HepG2 (cell line): ENCODE data around the gene DQX1. TPM values are rescaled to one million over a fixed set of nuclear protein-coding genes. Genes with fewer than 3 reads are reported as not detected.

ENCODE experiments used
- CBFB ChIP-seq: sonication (generic); formaldehyde crosslinking; IDR thresholded peaks from 2 replicates; pipeline ENCODE4 v1.4.0; 2020; ENCODE audit warnings: missing genetic modification reagents
- KDM2A ChIP-seq: sonication (generic); formaldehyde crosslinking; IDR thresholded peaks from 2 replicates; pipeline ENCODE4 v1.4.0; 2020; ENCODE audit warnings: low read depth, missing genetic modification reagents, borderline replicate concordance
- NBN ChIP-seq: fragments of 450-650 bp; conservative IDR thresholded peaks from 2 replicates; pipeline ENCODE4 v1.6.1; 2017
- NFE2 ChIP-seq: sonication (generic); formaldehyde crosslinking; IDR thresholded peaks from 2 replicates; pipeline ENCODE4 v1.4.0; 2020; ENCODE audit warnings: missing genetic modification reagents
- NFYB ChIP-seq: sonication (generic); formaldehyde crosslinking; IDR thresholded peaks from 2 replicates; pipeline ENCODE4 v1.4.0; 2020; ENCODE audit warnings: missing genetic modification reagents
- NRL ChIP-seq: sonication (generic); formaldehyde crosslinking; IDR thresholded peaks from 2 replicates; pipeline ENCODE4 v1.5.0; 2020; ENCODE audit warnings: missing genetic modification reagents, mild to moderate bottlenecking, moderate library complexity, borderline replicate concordance
- REPIN1 ChIP-seq: sonication (generic); formaldehyde crosslinking; IDR thresholded peaks from 2 replicates; pipeline ENCODE4 v1.8.0; 2022; ENCODE audit warnings: missing genetic modification reagents, low read depth, mild to moderate bottlenecking, borderline replicate concordance
- SAFB2 ChIP-seq: sonication (generic); formaldehyde crosslinking; IDR thresholded peaks from 2 replicates; pipeline ENCODE4 v1.5.1; 2020; ENCODE audit warnings: missing genetic modification reagents, low read depth, mild to moderate bottlenecking, borderline replicate concordance
- SIN3A ChIP-seq: IDR thresholded peaks from 2 replicates; pipeline ENCODE4 v1.6.1; 2011; ENCODE audit warnings: low read depth, mild to moderate bottlenecking, control low read depth, low read length, borderline replicate concordance
- TBL1XR1 ChIP-seq: fragments of 150-350 bp; IDR thresholded peaks from 2 replicates; pipeline ENCODE4 v1.6.1; 2014; ENCODE audit warnings: borderline replicate concordance, low read length; ENCODE audit not compliant: partially characterized antibody
- ZNF160 ChIP-seq: sonication (generic); formaldehyde crosslinking; IDR thresholded peaks from 2 replicates; pipeline ENCODE4 v1.8.0; 2022; ENCODE audit warnings: mild to moderate bottlenecking, inconsistent platforms, missing genetic modification reagents
- ZNF17 ChIP-seq: sonication (generic); formaldehyde crosslinking; IDR thresholded peaks from 2 replicates; pipeline ENCODE4 v1.5.0; 2020; ENCODE audit warnings: mild to moderate bottlenecking, missing genetic modification reagents
- ZNF660 ChIP-seq: sonication (generic); formaldehyde crosslinking; IDR thresholded peaks from 2 replicates; pipeline ENCODE4 v1.5.1; 2020; ENCODE audit warnings: mild to moderate bottlenecking, low read depth, missing genetic modification reagents, borderline replicate concordance
- ZNF772 ChIP-seq: sonication (generic); formaldehyde crosslinking; IDR thresholded peaks from 2 replicates; pipeline ENCODE4 v1.5.0; 2020; ENCODE audit warnings: mild to moderate bottlenecking, missing genetic modification reagents
- ZSCAN22 ChIP-seq: sonication (generic); formaldehyde crosslinking; IDR thresholded peaks from 2 replicates; pipeline ENCODE4 v1.4.0; 2020; ENCODE audit warnings: mild to moderate bottlenecking, missing genetic modification reagents
- polyA plus RNA-seq, 8 experiments: library from polyadenylated mRNA; depleted of rRNA in 3 of 8; stranded (reverse) in 7 of 8; unstranded in 1 of 8; fragments of >200 nt; fragmentation: Illumina TruSeq in 4 of 8; extraction: Trizol in 4 of 8; gene quantifications; 2 replicates each; pipeline versions ENCODE4 v1.2.1 to v1.2.3, GENCODE V29; 2011 to 2016; ENCODE audit warnings: low read depth in 4 of 8, missing spikeins in 1 of 8, mixed read lengths in 1 of 8; ENCODE audit not compliant: insufficient read depth in 1 of 8
- total RNA-seq, 5 experiments: library from RNA; depleted of rRNA; stranded (reverse); fragments of >200 nt; fragmentation: Illumina TruSeq; extraction: Trizol; gene quantifications; 2 replicates each; pipeline ENCODE4 v1.2.3, GENCODE V29; 2016; ENCODE audit warnings: low read depth in 1 of 5
- TF ChIP-seq, protein P1 (sequence below): sonication (generic); formaldehyde crosslinking; IDR thresholded peaks from 2 replicates; pipeline ENCODE4 v1.4.0; 2020; ENCODE audit warnings: missing genetic modification reagents, low read depth, mild to moderate bottlenecking, borderline replicate concordance
- TF ChIP-seq, protein P2 (sequence below): sonication (generic); formaldehyde crosslinking; IDR thresholded peaks from 2 replicates; pipeline ENCODE4 v1.5.1; 2020; ENCODE audit warnings: mild to moderate bottlenecking, missing genetic modification reagents
- TF ChIP-seq, protein P3 (sequence below): IDR thresholded peaks from 2 replicates; pipeline ENCODE4 v1.6.1; 2016; ENCODE audit warnings: missing biosample characterization, missing genetic modification reagents, low read depth
- TF ChIP-seq, protein P4 (sequence below): IDR thresholded peaks from 2 replicates; pipeline ENCODE4 v1.6.1; 2016; ENCODE audit warnings: mild to moderate bottlenecking, missing biosample characterization, missing genetic modification reagents
- TF ChIP-seq, protein P5 (sequence below): sonication (generic); formaldehyde crosslinking; IDR thresholded peaks from 2 replicates; pipeline ENCODE4 v1.8.0; 2022; ENCODE audit warnings: missing genetic modification reagents, mild to moderate bottlenecking, moderate library complexity, borderline replicate concordance

The DQX1 gene
- total and polyA plus RNA-seq, 2 of the 13 experiments (the other 11 are each of a cell fraction or from before 2014, with no cell fraction given): 27.6 to 89.8 TPM

DNA sequence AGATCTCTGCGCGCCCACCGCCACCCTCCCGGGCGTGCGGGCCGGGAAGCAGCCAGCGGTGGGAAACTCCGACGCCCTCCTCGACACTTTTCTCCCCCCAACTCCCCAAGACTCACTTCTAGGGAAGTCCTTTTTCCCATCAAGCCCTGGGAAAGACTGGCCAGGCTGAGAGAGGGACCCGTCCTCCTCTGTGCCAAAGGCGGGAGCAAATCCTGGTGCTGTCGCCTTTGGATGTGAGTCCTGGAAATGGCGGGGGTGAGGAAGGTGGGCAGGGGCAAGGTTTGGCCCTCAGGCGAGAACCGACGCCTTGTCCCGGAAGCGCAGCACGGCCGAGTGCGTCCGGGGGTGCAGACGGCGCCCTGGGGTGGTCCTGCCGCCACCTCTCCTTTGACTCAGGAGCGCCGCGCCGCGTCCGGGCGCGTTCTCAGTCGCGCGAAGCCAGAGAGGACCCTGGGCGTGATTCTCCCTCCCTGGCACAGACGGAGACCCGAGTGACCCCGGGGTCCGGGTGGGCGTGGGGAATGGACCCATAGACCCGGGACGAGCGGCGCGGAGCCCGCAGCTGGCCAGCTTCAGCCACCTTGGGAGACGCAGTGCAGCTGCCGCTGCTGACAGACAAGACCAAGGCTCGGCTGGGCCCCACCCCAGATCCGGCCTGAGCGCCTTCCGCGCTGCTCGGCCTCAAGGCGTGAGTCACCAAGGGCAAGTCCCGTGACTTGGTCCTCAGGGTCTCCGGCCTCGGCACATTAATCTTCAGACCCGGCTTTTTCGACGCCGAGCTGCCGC is 23.1 kb downstream of the DQX1 start (continued):
- TF ChIP-seq ZSCAN22 (CRISPR knock-in tag) (peak; percentile 24; the same call in 1 of the 2 replicates), REPIN1 (peak; percentile 60), ZNF772 (peak; percentile 78; the same call in 1 of the 2 replicates), SIN3A (peak; percentile 26; the same call in 1 of the 2 replicates), ZNF17 (CRISPR knock-in tag) (no peak), NFE2 (CRISPR knock-in tag) (no peak), KDM2A (peak; percentile 75), NRL (CRISPR knock-in tag) (peak; percentile 84), NFYB (CRISPR knock-in tag) (no peak; the same call in 1 of the 2 replicates), TBL1XR1 (no peak), NBN (no peak), CBFB (CRISPR knock-in tag) (peak; percentile 57; the same call in 1 of the 2 replicates), ZNF660 (no peak; the same call in 1 of the 2 replicates), ZNF160 (CRISPR knock-in tag) (peak; percentile 73), SAFB2 (CRISPR knock-in tag) (0 out of 2 replicates have a peak, but pooled peaks have one; percentile 80)
- TF ChIP-seq, protein P1, sequence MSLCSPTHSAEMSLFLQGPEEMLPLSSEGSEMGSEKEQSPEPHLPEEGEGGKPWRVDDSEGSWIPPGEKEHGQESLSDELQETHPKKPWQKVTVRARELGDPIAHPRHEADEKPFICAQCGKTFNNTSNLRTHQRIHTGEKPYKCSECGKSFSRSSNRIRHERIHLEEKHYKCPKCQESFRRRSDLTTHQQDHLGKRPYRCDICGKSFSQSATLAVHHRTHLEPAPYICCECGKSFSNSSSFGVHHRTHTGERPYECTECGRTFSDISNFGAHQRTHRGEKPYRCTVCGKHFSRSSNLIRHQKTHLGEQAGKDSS (CRISPR knock-in tag): peak; percentile 76; the same call in 1 of the 2 replicates
- TF ChIP-seq, protein P2, sequence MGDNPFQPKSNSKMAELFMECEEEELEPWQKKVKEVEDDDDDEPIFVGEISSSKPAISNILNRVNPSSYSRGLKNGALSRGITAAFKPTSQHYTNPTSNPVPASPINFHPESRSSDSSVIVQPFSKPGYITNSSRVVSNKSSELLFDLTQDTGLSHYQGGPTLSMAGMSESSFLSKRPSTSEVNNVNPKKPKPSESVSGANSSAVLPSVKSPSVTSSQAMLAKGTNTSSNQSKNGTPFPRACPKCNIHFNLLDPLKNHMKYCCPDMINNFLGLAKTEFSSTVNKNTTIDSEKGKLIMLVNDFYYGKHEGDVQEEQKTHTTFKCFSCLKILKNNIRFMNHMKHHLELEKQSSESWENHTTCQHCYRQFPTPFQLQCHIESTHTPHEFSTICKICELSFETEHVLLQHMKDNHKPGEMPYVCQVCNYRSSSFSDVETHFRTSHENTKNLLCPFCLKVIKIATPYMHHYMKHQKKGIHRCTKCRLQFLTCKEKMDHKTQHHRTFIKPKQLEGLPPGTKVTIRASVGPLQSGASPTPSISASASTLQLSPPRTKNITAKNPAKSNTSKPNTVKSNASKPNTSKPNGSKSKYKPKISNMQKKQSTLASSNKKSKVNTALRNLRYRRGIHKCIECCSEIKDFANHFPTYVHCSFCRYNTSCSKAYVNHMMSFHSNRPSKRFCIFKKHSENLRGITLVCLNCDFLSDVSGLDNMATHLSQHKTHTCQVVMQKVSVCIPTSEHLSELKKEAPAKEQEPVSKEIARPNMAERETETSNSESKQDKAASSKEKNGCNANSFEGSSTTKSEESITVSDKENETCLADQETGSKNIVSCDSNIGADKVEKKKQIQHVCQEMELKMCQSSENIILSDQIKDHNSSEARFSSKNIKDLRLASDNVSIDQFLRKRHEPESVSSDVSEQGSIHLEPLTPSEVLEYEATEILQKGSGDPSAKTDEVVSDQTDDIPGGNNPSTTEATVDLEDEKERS: peak; percentile 79; the same call in 1 of the 2 replicates
- TF ChIP-seq, protein P3, sequence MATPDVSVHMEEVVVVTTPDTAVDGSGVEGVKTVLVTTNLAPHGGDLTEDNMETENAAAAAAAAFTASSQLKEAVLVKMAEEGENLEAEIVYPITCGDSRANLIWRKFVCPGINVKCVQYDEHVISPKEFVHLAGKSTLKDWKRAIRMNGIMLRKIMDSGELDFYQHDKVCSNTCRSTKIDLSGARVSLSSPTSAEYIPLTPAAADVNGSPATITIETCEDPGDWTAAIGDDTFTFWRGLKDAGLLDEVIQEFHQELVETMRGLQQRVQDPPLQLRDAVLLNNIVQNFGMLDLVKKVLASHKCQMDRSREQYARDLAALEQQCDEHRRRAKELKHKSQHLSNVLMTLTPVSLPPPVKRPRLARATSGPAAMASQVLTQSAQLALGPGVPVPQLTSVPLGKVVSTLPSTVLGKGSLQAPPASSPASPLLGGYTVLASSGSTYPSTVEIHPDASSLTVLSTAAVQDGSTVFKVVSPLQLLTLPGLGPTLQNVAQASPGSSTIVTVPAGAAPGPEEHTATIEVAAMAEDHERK (CRISPR knock-in tag): no peak
- TF ChIP-seq, protein P4, sequence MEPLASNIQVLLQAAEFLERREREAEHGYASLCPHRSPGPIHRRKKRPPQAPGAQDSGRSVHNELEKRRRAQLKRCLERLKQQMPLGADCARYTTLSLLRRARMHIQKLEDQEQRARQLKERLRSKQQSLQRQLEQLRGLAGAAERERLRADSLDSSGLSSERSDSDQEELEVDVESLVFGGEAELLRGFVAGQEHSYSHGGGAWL: peak; percentile 80
- TF ChIP-seq, protein P5, sequence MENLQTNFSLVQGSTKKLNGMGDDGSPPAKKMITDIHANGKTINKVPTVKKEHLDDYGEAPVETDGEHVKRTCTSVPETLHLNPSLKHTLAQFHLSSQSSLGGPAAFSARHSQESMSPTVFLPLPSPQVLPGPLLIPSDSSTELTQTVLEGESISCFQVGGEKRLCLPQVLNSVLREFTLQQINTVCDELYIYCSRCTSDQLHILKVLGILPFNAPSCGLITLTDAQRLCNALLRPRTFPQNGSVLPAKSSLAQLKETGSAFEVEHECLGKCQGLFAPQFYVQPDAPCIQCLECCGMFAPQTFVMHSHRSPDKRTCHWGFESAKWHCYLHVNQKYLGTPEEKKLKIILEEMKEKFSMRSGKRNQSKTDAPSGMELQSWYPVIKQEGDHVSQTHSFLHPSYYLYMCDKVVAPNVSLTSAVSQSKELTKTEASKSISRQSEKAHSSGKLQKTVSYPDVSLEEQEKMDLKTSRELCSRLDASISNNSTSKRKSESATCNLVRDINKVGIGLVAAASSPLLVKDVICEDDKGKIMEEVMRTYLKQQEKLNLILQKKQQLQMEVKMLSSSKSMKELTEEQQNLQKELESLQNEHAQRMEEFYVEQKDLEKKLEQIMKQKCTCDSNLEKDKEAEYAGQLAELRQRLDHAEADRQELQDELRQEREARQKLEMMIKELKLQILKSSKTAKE: peak; percentile 71; the same call in 1 of the 2 replicates
